Measurements from ENCODE around the gene LGR6.

LGR6 gene

DNA sequence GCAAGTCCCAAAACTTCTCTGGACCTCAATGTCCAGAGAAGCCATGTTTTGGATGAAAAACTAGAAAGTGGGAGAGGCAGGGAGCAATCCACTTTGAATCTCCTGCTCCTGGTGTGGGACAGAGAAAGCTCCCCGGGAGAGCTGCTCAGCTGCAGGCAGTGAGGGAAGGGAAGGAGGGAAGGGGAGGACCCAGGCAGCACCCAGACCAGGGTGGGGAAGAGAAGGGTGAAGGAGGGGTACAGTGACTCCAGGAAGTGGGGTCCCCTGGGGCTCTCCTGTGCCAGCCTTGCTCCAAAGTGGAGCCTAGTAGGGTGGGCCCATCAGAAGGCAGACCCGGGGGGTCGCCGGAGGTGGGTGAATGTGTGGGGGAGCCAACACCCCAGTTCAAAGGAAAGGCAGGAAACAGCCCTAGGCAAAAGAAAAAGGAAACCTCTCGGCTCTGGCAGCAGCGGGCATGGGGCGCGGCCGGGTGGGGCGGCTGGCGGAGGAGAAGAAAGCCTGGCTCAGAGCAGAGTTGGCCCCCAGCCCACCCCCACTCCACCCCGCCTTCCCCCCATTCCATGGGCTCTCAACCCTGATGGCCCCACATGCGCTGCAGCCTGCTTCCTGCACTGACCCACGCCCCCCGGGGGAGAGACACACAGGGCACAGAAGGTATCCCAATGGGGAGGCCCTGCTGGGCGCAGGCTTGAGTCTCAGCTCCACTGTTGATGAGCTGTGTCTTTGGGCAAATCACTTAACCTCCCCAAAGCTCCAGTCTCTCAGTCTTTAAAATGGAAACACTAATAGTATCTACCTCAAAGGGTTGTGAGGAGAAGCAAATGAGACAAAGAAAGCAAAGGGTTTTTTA is 5.7 kb downstream of the LGR6 start:
- CTCF ChIA-PET = interaction anchor here (0.6 to 10.5 kb wide), 15 partner anchors 10 to 378 kb away, joined by 3 to 155 read pairs (median 5); no protein-coding TSS in a partner anchor
- Histone ChIP-seq H3K9me3 (ENCODE audit: control insufficient read depth, insufficient read depth, low read depth, low read length) (no peaks in the 10 kb centered on the region), H3K36me3 (ENCODE audit: control insufficient read depth in 2 of 2, insufficient read depth in 1 of 2, low read length in 2 of 2) (no peaks in the 10 kb centered on the region), H3K4me1 (ENCODE audit: control insufficient read depth, insufficient read depth, low read length) (no peaks in the 10 kb centered on the region), H3K27ac (ENCODE audit: extremely low read depth, low read depth, low read length) (no peak overlapping the region), H3K4me3 (ENCODE audit: low read depth, low read length) (no peak overlapping the region)
- POLR2A ChIA-PET = interaction anchor here (1.4 kb wide), 1 partner anchor 142 kb away, joined by 6 read pairs; the partner anchor contains the start of gene UBE2T
- TF ChIP-seq, protein P1, sequence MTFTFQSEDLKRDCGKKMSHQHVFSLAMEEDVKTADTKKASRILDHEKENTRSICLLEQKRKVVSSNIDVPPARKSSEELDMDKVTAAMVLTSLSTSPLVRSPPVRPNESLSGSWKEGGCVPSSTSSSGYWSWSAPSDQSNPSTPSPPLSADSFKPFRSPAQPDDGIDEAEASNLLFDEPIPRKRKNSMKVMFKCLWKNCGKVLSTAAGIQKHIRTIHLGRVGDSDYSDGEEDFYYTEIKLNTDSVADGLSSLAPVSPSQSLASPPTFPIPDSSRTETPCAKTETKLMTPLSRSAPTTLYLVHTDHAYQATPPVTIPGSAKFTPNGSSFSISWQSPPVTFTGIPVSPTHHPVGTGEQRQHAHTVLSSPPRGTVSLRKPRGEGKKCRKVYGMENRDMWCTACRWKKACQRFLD (tag by site-specific recombination; IDR thresholded peaks at IDR 0.05) = no peak
- TF ChIP-seq, protein P2, sequence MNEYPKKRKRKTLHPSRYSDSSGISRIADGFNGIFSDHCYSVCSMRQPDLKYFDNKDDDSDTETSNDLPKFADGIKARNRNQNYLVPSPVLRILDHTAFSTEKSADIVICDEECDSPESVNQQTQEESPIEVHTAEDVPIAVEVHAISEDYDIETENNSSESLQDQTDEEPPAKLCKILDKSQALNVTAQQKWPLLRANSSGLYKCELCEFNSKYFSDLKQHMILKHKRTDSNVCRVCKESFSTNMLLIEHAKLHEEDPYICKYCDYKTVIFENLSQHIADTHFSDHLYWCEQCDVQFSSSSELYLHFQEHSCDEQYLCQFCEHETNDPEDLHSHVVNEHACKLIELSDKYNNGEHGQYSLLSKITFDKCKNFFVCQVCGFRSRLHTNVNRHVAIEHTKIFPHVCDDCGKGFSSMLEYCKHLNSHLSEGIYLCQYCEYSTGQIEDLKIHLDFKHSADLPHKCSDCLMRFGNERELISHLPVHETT (tag by site-specific recombination; IDR thresholded peaks at IDR 0.05) = no peak
- TF ChIP-seq ZNF776 (tag by site-specific recombination; IDR thresholded peaks at IDR 0.05; ENCODE audit: borderline replicate concordance) (no peak), KLF7 (tag by site-specific recombination; IDR thresholded peaks at IDR 0.05; ENCODE audit: borderline replicate concordance) (no peak), ZNF174 (tag by site-specific recombination; IDR thresholded peaks at IDR 0.05) (no peak), ZIC2 (tag by site-specific recombination; IDR thresholded peaks at IDR 0.05) (peak; percentile 76), SP7 (tag by site-specific recombination; IDR thresholded peaks at IDR 0.05) (no peak), ZNF211 (tag by site-specific recombination; IDR thresholded peaks at IDR 0.05; ENCODE audit: low read depth) (no peak), ZNF621 (tag by site-specific recombination; IDR thresholded peaks at IDR 0.05) (no peak), ZNF2 (tag by site-specific recombination; IDR thresholded peaks at IDR 0.05) (no peak), GLIS1 (tag by site-specific recombination; IDR thresholded peaks at IDR 0.05) (peak; percentile 30; the same call in 1 of the 2 replicates), ZNF670 (tag by site-specific recombination; IDR thresholded peaks at IDR 0.05; ENCODE audit: low read depth) (no peak), SETDB1 (IDR thresholded peaks at IDR 0.05; ENCODE audit: insufficient read length, low read length) (no peak), KLF1 (tag by site-specific recombination; IDR thresholded peaks at IDR 0.05) (peak; percentile 59)
- TF ChIP-seq, protein P3, sequence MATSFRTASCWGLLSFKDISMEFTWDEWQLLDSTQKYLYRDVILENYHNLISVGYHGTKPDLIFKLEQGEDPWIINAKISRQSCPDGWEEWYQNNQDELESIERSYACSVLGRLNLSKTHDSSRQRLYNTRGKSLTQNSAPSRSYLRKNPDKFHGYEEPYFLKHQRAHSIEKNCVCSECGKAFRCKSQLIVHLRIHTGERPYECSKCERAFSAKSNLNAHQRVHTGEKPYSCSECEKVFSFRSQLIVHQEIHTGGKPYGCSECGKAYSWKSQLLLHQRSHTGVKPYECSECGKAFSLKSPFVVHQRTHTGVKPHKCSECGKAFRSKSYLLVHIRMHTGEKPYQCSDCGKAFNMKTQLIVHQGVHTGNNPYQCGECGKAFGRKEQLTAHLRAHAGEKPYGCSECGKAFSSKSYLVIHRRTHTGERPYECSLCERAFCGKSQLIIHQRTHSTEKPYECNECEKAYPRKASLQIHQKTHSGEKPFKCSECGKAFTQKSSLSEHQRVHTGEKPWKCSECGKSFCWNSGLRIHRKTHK (tag by site-specific recombination; IDR thresholded peaks at IDR 0.05) = no peak
- TF ChIP-seq, protein P4, sequence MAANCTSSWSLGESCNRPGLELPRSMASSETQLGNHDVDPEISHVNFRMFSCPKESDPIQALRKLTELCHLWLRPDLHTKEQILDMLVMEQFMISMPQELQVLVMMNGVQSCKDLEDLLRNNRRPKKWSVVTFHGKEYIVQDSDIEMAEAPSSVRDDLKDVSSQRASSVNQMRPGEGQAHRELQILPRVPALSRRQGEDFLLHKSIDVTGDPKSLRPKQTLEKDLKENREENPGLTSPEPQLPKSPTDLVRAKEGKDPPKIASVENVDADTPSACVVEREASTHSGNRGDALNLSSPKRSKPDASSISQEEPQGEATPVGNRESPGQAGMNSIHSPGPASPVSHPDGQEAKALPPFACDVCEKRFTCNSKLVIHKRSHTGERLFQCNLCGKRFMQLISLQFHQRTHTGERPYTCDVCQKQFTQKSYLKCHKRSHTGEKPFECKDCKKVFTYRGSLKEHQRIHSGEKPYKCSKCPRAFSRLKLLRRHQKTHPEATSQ (tag by site-specific recombination; IDR thresholded peaks at IDR 0.05) = no peak
- TF ChIP-seq, protein P5, sequence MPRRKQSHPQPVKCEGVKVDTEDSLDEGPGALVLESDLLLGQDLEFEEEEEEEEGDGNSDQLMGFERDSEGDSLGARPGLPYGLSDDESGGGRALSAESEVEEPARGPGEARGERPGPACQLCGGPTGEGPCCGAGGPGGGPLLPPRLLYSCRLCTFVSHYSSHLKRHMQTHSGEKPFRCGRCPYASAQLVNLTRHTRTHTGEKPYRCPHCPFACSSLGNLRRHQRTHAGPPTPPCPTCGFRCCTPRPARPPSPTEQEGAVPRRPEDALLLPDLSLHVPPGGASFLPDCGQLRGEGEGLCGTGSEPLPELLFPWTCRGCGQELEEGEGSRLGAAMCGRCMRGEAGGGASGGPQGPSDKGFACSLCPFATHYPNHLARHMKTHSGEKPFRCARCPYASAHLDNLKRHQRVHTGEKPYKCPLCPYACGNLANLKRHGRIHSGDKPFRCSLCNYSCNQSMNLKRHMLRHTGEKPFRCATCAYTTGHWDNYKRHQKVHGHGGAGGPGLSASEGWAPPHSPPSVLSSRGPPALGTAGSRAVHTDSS (tag by site-specific recombination; IDR thresholded peaks at IDR 0.05) = no peak
- TF ChIP-seq, protein P6, sequence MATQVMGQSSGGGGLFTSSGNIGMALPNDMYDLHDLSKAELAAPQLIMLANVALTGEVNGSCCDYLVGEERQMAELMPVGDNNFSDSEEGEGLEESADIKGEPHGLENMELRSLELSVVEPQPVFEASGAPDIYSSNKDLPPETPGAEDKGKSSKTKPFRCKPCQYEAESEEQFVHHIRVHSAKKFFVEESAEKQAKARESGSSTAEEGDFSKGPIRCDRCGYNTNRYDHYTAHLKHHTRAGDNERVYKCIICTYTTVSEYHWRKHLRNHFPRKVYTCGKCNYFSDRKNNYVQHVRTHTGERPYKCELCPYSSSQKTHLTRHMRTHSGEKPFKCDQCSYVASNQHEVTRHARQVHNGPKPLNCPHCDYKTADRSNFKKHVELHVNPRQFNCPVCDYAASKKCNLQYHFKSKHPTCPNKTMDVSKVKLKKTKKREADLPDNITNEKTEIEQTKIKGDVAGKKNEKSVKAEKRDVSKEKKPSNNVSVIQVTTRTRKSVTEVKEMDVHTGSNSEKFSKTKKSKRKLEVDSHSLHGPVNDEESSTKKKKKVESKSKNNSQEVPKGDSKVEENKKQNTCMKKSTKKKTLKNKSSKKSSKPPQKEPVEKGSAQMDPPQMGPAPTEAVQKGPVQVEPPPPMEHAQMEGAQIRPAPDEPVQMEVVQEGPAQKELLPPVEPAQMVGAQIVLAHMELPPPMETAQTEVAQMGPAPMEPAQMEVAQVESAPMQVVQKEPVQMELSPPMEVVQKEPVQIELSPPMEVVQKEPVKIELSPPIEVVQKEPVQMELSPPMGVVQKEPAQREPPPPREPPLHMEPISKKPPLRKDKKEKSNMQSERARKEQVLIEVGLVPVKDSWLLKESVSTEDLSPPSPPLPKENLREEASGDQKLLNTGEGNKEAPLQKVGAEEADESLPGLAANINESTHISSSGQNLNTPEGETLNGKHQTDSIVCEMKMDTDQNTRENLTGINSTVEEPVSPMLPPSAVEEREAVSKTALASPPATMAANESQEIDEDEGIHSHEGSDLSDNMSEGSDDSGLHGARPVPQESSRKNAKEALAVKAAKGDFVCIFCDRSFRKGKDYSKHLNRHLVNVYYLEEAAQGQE (tag by site-specific recombination; IDR thresholded peaks at IDR 0.05) = no peak
